Measurements from ENCODE around the gene TXNDC2.

Gene TXNDC2

DNA sequence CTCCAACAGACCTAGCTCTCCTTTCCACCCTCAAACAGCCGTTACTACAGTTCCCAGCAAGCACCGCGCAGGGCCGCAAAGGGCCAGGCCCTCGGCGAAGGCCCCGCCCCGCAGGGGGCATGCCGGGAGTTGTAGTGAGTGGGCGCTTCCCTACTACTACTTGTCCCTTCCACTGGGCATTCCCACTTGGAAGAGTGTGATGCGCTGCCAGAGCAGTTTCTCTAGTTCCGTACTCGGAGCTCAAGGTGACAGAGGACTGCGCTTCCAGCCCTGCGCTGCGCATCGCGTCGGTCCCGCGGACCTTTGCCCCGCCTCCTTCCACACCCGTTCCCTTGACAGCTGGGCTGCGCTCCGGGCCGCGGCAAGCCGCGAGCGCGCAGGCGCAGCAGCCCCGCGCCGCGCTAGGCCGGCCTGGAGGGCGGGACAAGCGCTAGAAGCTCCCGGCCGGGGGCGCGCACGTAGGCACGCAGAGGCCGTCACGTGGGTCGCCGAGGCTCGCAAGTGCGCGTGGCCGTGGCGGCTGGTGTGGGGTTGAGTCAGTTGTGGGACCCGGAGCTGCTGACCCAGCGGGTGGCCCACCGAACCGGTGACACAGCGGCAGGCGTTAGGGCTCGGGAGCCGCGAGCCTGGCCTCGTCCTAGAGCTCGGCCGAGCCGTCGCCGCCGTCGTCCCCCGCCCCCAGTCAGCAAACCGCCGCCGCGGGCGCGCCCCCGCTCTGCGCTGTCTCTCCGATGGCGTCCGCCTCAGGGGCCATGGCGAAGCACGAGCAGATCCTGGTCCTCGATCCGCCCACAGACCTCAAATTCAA, 28.0 kb downstream of the TXNDC2 start, which contains the start of gene VAPA:
VAPA (plus strand) TSS at position 491 of the 808 bp plus-strand sequence; CDS start at position 732, 241 bp downstream.
- peak; percentile 96 for DNase-seq (ENCODE audit: low read depth)

DNA sequence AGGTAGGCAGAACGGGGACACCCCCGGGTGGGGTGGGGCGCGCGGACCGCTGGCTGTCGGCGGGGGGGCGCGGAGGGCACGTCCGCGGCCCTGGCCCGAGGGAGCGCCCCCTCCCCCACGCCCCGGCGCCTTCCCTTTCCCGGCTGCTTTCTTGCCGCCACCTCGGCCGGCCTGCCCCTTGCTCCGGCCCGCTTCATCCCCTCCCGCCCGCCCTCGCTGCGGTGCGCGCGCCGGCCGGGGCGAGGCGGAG, 28.5 kb downstream of the TXNDC2 start:
- peak; percentile 54 for DNase-seq (ENCODE audit: low read depth)

DNA sequence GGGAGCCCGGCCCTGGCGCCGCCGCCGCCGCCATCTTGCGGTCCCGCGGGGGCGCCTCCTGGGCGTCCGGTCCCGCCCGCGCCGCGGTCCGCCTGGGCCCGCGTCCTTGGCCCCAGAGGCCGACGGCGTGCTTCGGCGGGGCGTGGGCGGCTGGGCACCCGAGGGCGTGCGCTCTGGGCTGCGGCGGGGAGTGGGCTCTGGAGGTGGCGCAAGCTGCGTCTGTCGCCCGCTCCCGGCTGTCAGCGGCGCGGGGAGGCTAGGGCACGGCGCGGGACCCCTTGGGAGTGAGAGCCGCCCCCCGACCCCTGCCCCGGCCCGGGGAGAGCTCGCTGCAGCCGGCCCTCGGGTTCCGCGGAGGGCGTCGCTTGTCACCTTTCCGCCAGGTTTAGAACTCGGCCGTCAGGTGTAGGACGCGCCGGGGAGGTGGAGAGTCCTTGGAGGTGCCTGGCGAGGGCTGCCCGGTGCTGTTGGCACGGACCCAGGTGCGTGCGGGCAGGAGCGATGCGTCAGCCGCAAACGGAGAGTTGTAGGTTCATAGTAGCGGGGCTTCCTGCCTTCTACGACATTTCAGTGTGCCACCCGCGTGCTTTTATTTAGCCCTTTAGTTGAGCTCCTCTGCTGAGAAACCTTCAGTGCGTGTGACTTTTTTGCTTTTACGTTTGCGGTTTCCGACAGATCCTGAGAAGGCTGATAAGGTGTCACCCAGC, 29.0 kb downstream of the TXNDC2 start:
- peak; percentile 83 for DNase-seq (ENCODE audit: low read depth)

DNA sequence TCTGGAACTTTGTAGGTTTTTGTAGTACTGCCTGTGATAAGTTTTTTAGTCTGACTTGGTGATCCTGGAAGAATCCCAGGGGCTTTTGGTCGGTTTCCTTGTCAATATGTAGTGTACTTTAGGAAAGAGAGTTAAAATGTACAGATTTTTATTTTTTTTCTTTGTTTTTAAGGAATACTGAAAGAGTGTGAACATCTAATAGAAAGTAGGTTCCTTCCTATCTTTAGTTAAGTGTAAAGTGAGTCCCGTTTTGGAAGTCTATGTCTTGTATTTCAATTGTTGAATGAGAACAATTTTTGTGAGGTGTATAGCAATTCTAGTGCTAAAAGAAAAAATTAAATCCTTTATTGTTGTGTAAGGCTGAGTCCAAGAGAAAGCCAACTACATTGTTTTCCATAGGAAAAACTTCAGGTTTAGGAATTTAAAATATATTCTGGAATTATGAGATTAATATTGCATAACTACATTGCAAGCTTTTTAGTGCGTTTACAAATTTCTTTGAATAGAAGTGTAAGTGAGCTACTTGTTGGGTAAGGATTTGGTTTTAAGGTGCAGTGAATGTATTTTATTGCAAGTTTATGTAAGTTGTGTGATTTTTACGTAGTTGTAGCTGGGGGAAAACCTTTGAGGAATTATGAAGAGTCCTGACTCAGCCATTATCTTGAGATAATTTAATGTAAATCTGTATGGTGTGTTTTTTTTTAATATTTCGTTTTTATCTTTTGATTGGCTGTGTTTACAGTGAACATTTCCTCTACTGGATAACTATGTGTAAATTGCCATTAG, 29.7 kb downstream of the TXNDC2 start:
- DNase-seq (ENCODE audit: low read depth) = no peak

DNA sequence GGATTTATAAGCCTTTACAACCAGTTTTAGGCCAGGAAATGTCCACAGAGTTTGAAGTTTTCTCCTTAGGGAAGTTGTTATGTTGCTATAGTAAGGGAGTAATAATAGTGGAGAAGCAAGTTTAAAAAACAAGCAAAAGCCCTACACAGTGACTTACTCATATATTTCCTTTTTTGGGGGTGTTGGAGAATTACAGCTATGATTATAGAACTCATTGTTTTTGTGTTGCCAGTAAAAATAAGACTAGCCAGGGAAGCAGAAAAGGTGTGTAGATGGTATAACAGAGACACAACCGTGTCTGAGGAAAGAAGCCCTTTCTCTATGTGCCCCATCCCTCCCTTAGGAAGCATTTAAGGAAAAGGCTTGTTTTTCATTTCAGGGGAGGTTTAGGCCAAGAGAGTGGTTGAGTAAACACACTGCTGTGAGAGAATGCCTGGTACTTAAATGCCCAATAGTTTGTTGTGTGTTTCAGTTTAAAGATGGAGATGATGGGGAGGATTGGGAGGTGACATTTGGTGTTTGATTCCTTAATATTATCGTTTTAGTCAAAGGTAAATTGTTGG, 30.4 kb downstream of the TXNDC2 start:
- DNase-seq (ENCODE audit: low read depth) = peak; percentile 48

DNA sequence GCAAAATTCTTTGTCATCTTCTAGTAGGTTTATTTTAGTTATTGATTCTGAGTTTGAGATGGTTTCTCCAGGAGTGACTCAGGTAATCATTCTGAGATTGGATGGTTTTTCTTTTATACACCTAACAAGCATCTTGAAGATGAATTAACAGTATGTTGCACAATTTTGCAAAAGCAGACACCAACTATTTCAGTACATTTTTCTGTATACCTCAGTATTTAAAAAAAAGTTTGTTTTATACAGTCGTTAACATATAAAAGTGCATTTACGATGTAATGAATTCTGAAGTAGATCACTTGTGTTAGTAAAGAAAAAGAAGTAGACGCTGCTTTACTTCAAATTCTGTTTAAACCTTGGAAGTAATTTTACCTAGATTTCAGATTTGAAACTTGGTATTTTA, 31.0 kb downstream of the TXNDC2 start:
- no peak for DNase-seq (ENCODE audit: low read depth)

DNA sequence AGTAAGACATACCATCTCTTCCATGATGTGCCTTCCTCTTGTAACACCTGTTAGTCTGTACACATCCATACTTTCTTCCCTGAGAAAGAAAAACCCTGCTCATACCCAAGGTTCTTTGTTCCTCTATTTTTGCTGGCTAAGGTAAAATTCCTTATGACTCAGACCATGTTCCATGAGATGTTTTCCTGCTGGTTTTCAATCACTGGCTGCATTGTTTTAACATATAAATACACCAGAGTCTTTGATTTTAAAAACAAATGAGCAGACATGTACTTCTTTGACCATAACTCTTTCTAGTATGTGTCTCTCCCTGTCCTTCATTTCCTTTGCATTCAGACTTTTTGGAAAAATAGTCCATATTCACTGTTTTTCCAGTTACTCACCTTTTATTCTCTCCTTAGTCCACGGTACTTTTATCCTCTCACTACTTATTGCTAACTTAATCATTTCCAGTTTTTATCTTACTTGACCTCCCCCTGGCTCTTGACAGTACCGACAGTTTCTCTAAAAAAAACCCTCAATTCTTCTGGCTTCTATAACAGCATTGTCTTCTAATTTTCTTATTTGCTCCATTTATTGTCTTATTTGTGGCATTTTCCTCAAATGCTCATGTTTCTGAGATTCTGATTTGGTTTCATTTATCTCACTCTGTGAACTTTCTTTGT, 32.4 kb downstream of the TXNDC2 start:
- peak; percentile 41 for DNase-seq (ENCODE audit: low read depth)

DNA sequence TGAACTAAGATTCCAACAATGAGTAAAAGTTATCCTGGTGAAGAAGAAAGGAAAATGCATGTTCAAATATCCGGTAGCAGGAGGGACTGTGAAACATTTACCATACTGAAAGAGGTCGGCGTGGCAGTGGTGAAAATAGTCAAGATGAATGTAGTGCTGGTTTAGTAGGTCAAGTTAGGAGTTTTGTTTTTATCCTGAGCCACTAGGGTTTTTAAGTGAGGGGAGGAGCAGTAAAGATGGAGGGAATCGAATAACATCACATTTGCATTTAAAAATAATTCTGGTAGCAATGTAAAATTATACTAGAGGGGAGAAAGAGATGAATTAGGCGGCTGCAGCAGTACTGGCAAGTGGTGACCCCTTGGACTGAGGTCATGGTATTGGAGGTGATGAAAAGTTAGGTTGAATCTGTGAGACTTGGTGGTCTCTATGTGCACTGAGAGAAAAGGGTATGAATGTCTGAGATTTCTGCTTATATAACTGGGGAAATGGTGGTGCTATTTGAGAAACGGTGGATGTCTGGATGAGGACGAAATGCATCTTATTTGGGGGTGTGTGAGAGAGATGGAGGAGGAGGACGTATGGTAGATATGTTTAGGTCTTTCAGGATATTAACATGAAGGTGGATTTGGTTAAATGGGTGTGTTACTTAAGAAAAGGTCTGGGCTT, 33.9 kb downstream of the TXNDC2 start:
- DNase-seq (ENCODE audit: low read depth) = no peak

DNA sequence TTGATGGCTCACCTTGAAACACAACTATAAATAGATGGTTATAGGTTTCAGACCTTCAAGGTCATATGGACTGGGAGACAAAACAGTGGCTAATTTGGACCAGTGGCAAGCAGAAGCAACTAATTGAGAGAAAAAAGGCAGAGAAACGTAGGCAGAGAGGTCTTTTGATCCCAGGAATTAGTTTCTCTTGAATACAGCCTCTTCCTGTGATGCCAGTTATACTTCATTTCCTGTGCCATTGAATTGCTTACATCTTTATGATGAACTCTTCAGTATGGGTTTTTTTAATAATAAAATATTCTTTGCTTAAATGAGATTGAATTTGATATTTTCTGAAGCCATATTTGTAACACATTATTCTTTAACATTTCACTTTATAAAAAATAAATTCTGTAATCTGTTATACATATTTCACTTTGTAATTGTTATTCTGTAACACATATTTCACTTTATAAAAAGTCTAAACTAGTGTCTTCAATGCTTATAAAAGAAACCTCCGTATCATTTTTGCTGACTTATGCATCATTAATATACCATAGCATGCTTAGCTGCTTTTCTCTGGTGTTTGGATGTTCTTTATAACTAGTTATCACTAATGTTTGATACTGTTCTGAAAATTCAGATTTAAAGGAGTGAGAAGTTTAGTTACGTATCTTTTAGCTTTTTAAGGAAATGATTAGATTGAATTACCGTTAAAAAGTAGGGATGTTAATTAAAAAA, 37.0 kb downstream of the TXNDC2 start:
- no peak for DNase-seq (ENCODE audit: low read depth)

DNA sequence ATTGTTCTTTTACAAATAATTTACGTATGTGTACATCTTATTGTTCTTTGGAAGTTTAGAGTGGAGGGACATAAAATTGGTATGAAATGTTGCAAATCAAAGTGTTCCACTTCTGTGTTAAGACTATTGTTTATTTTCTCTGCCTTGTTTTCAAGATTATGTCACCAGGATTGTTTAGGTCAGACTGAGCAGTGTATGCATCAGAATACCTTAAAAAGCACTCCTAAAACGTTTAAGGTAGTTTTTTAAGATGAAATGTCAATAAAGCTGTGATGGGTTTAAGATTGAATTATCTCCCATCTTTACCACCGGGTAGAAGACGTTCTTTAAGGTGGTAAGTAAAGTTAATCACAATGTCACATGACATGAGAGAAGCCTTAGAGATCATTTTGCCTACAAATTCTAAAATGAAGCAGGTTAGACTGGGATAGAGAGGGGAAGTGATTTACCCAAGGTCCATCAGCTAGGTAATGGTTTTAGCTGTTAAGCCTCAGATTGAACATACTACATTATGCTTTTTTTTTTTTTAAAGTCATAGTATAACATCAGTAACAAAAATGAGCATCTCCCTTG, 38.7 kb downstream of the TXNDC2 start:
- no peak for DNase-seq (ENCODE audit: low read depth)

DNA sequence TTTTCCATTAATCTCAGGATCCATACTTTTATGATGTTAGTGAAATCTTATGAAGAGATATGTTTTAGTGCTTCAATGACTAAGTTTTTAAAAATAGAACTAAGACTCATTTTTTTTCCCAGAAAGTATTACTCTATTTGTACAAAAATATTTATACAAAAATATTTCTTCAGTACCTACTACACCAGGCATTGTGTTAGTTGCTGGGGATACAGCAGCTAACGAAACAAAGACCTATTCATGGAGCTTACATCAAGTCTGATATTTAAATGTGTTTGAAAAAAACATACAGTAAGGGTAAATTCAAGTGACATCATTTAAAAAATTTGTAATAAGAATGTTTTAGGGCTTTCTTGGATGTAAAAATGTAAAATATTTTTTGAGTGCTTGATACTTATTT, 39.6 kb downstream of the TXNDC2 start:
- DNase-seq (ENCODE audit: low read depth) = peak; percentile 53

DNA sequence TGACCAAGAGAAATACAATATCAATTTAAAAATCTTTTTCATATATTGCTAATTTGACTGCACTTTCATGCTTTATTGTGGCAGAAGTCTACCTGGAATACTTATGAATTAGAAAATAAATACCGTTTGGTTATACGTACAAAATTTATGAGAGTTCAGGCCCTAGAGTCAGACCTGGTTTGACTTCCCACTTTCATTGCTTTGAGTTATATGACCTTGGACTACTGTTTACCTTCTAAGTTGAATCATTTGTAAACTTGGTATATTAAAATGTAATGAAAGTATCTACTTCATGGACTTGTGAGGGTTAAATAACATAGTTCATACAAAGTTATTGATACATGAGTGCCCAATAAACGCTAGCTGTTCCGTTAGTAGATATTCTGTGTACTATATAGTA, 40.0 kb downstream of the TXNDC2 start:
- no peak for DNase-seq (ENCODE audit: low read depth)

DNA sequence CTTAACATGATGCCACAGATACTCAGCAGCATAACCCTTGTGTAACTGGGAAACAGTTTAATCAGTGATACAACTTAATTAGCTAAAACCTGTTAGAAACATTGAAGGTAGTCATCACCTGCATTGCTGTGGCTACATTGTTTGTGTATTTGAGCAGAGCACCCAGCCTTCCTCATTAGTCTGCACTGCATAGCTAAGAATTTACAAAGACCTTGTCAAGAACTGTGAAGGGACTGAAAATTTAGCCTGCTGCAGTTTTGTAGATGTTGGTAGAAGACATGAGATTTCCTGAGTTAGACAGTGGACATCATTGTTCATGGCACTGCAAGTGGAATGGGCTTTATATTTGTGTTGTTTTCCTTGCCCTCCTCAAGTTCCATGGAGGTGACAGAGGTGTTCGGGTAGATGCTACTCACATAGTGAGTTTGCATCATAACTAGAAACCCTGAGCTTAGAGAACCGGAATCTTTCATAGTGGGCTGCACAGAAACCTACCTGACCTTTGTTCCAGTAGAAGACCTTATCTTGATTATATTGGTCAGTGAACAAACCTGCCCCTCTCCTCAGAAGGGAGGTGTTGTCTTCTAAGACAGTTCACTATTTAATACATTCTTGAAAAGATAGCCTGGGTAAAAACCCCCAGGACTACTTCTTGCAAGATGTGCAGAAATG, 40.6 kb downstream of the TXNDC2 start:
- DNase-seq (ENCODE audit: low read depth) = no peak

DNA sequence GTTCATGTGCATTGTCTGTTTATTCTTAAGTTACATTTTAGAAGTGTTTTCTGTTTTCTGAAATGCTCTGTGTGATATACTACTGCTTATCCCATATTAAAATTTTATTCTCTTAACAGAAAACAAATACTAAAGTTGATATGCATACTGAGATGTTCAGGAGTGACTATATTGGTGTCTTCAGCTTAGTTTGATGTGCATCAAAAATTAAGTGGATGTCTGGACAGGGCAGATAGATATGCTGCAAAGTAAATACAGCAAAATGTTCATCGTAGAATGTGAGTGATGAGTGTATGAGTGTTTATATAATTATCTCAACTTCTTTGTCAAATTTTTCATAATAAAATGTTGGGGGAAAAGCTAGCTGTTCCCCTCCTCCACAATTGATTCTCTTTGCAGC, 41.2 kb downstream of the TXNDC2 start:
- no peak for DNase-seq (ENCODE audit: low read depth)

DNA sequence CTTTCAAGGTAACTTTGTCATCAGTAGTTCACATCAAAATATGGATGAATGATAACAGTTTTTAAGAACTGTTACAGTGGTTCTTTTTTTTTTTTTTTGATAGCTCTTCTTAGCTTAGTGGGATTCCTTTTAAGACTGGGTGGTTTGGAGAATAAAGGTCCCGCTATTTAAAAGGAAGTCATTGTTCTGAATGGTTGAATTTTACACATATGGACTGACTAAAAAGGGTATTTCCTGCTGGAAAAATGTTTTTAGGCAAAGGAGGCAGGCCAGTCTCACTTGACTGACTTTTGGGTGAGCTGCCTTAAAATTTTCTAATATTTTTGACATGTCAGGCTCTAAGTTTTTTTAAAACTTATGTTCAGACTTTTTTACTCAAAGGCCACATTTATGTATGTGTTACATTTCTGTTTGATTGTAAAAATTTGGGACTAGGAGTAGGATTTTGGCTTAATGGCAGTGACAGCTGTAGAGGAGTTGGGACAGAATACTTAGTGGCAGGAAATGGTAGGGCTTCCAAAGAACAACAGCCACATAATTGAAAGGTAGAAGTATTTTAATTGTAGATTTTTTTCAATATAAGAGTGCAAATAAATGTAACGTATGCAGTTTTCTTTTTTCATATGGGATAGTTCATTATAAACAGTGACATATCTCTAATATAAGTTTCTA, 41.8 kb downstream of the TXNDC2 start:
- DNase-seq (ENCODE audit: low read depth) = no peak

DNA sequence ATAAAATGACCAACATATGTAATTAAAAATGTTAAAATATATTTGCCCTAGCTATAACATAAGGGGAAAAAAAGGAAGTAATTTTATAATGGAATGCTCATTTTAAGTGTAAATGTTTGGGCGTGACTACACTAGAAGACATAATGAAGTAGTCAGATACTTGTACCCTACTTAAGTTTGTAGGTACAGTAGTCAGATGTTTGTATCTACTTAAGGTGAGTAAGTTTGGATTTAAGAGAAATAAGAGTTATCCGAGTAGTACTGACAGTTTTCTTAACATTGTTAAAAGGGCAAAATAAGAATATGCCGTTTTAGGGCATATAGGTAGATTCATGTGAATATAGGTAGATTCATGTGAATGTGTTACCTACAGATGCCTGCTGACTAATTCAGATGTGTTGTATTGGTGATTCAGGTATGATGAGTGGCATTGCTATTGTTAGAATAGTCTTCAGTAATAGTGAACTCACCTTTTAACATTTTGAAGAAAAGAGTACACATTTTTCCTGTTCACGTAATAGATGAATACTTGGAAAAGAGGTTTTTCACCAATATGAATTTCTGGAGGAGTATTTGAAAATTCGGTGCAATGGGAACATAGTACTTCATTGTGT, 43.0 kb downstream of the TXNDC2 start:
- DNase-seq (ENCODE audit: low read depth) = no peak

DNA sequence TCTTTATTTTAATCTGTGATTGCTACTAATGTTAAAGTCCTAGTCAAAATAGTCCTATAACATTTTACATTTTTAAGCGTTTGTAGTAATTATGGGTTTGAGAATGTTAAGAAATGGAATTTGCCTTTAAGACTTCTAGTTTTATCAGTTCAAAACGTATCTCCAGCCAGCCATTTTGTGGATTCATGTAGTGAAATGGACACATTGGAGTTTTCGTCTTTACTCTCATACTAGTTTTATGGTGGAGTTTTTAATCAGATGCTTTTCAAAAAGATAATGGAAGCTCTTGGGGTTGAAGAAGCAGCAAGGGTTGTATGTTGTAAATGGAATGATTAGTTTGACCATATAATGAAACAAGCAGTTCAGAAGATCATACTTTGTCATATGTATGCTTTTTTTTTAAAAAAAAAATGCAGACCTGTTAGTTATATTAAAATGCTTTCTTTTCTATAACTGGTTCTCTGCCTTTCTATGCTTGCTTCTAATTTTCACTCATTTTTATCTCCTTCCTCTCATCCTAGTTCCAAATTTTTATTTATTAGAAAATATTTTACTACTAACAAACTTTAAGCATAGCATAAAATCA, 44.6 kb downstream of the TXNDC2 start:
- DNase-seq (ENCODE audit: low read depth) = no peak

DNA sequence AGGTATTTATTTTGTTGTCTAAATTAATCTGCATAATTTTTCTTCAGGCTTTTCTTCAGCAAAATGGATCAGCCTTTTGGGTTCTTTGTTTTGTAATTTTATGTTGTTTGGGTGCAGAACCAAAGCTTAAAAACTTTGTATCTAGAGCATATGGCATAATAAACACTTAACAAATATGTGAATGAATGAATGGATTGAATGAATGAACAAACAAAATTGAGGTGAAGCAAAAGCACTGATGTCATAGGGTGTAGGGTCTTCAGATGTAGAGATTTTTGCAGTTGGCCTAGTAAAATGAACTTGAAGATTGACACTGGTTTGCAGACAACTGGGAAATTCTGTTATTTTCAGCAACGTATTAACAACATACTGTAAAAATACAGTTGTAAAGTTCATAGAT, 45.4 kb downstream of the TXNDC2 start:
- DNase-seq (ENCODE audit: low read depth) = no peak

DNA sequence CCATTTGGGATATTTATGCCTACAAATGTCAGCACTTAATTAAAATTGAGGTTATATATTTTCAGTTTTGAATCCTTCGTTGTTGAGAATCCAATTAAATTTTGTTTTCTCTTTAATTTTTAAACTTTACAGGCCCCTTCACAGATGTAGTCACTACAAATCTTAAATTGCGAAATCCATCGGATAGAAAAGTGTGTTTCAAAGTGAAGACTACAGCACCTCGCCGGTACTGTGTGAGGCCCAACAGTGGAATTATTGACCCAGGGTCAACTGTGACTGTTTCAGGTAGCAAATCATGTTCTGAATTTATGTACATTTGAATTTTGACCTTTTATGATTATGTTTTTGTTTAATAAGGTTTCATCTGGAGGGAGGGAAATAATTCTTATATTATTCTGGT, 45.9 kb downstream of the TXNDC2 start:
- DNase-seq (ENCODE audit: low read depth) = no peak

Measured in EH (cell line).